DMS153 treated with DMSO at 0.1 percent for 48 hours (cell line): ENCODE results near the gene PTPRT.

Experiments used
- DNase-seq: peaks from one replicate; lab custom pipeline; 2025; ENCODE audit not compliant: unreplicated experiment; lab: John Stamatoyannopoulos, UW

The PTPRT gene

GRCh38 chr20:42740226-42740870 is 449.4 kb downstream of the PTPRT start:
- no peak for DNase-seq

GRCh38 chr20:42739683-42740082 is 450.0 kb downstream of the PTPRT start:
- DNase-seq, result no peak

- no peak for DNase-seq
Measured at GRCh38 chr20:42735539-42735938, 454.2 kb downstream of the PTPRT start.

GRCh38 chr20:42734660-42735368 is 454.9 kb downstream of the PTPRT start:
- DNase-seq, result no peak

- DNase-seq, result no peak
Measured at GRCh38 chr20:42721923-42722322, 467.8 kb downstream of the PTPRT start.

- no peak for DNase-seq
Measured at GRCh38 chr20:42714298-42715141, 475.2 kb downstream of the PTPRT start.

GRCh38 chr20:42708266-42708665 is 481.4 kb downstream of the PTPRT start:
- DNase-seq, result no peak

- DNase-seq, result no peak
Measured at GRCh38 chr20:42706759-42707158, 482.9 kb downstream of the PTPRT start.

GRCh38 chr20:42705550-42705949 is 484.2 kb downstream of the PTPRT start:
- DNase-seq, result no peak

- DNase-seq, result no peak
Measured at GRCh38 chr20:42703744-42704143, 486.0 kb downstream of the PTPRT start.

GRCh38 chr20:42701948-42702347 is 487.8 kb downstream of the PTPRT start:
- DNase-seq, result no peak

- DNase-seq, result no peak
Measured at GRCh38 chr20:42700372-42700771, 489.3 kb downstream of the PTPRT start.

- DNase-seq, result no peak
Measured at GRCh38 chr20:42697962-42698361, 491.7 kb downstream of the PTPRT start.

GRCh38 chr20:42690842-42691437 is 498.8 kb downstream of the PTPRT start:
- DNase-seq, result no peak

GRCh38 chr20:42688576-42688975 is 501.1 kb downstream of the PTPRT start:
- no peak for DNase-seq

- no peak for DNase-seq
Measured at GRCh38 chr20:42686057-42686456, 503.6 kb downstream of the PTPRT start.

GRCh38 chr20:42678895-42679294 is 510.8 kb downstream of the PTPRT start:
- DNase-seq, result no peak

GRCh38 chr20:42656130-42656529 is 533.6 kb downstream of the PTPRT start:
- DNase-seq, result no peak

- no peak for DNase-seq
Measured at GRCh38 chr20:42652266-42652665, 537.4 kb downstream of the PTPRT start.

- no peak for DNase-seq
Measured at GRCh38 chr20:42650191-42650746, 539.4 kb downstream of the PTPRT start.

- no peak for DNase-seq
Measured at GRCh38 chr20:42649748-42650147, 540.0 kb downstream of the PTPRT start.
